LNCaP clone FGC (cell line): Measurements from ENCODE around the gene EMID1.

ENCODE experiments used
- DNase-seq: peaks from one replicate; pipeline ENCODE4 v3.0.0-alpha.2; 2011; ENCODE audit warnings: low read depth
- H3K4me3 ChIP-seq: 2 replicates; pipeline ENCODE4 v1.5.1; 2011; ENCODE audit warnings: mild to moderate bottlenecking, low read depth, low read length, control low read depth
- TF ChIP-seq, protein P1 (sequence below): IDR thresholded peaks from 2 replicates; pipeline ENCODE4 v1.5.1; 2012; ENCODE audit warnings: mild to moderate bottlenecking; ENCODE audit not compliant: control insufficient read depth, insufficient read depth; ENCODE audit errors: extremely low read depth

Gene EMID1

DNA sequence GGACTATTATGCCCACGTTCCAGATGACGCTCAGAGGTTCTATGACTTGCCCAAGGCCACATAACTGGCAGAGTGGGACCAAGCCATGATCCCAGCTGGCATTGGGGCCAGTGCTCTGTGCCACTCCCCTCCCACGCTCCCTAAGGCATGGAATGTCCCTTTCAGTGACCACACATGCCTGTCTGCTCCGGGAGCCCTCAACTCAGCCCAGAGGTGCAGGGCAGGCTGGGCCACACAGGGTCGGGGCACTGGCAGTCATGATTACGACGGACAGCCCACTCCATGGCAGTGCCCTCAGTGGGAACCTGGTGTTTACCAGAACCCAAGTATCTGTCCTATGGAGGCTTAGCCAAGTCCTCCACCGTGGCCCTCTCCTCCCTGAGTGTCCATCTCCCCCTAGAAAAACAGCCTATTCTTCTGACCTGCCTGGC is 52.1 kb downstream of the EMID1 start:
- TF ChIP-seq, protein P1, sequence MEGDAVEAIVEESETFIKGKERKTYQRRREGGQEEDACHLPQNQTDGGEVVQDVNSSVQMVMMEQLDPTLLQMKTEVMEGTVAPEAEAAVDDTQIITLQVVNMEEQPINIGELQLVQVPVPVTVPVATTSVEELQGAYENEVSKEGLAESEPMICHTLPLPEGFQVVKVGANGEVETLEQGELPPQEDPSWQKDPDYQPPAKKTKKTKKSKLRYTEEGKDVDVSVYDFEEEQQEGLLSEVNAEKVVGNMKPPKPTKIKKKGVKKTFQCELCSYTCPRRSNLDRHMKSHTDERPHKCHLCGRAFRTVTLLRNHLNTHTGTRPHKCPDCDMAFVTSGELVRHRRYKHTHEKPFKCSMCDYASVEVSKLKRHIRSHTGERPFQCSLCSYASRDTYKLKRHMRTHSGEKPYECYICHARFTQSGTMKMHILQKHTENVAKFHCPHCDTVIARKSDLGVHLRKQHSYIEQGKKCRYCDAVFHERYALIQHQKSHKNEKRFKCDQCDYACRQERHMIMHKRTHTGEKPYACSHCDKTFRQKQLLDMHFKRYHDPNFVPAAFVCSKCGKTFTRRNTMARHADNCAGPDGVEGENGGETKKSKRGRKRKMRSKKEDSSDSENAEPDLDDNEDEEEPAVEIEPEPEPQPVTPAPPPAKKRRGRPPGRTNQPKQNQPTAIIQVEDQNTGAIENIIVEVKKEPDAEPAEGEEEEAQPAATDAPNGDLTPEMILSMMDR: no peak
- DNase-seq: no peak
- no peak overlapping the region for H3K4me3 ChIP-seq

DNA sequence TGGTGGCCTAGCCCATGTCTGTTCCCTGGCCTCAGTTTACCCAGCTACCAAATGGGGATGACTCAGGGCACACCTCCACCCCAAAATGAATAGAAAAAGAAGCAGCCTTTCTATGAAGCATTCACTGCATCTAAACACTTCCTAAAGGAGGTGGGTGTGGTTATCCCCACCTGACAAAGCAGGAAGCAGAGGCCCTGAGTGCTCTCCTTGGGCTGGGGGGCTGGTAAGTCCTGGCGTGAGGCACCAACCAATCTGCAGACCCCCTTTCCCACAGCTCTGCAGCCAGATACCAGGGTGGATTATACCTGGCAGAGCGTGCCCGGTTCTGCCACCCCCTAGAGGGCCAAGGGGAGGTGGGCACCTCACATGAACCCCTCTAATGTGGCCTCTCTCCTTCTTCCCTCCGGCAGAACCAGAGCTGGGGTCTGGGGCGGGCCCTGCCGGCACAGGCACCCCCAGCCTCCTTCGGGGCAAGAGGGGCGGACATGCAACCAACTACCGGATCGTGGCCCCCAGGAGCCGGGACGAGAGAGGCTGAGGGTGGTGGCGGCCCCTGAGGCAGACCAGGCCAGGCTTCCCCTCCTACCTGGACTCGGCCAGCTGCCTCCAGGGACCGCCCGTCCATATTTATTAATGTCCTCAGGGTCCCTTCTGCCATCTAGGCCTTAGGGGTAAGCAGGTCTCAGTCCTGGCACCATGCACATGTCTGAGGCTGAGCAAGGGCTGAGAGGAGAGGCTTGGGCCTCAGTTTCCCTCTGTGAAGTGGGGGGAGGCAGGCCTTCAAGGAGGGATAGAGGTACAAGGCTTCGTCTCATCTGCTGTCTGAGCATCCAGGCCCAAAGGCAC is 52.9 kb downstream of the EMID1 start:
- no peak for DNase-seq
- TF ChIP-seq, protein P1: no peak

DNA sequence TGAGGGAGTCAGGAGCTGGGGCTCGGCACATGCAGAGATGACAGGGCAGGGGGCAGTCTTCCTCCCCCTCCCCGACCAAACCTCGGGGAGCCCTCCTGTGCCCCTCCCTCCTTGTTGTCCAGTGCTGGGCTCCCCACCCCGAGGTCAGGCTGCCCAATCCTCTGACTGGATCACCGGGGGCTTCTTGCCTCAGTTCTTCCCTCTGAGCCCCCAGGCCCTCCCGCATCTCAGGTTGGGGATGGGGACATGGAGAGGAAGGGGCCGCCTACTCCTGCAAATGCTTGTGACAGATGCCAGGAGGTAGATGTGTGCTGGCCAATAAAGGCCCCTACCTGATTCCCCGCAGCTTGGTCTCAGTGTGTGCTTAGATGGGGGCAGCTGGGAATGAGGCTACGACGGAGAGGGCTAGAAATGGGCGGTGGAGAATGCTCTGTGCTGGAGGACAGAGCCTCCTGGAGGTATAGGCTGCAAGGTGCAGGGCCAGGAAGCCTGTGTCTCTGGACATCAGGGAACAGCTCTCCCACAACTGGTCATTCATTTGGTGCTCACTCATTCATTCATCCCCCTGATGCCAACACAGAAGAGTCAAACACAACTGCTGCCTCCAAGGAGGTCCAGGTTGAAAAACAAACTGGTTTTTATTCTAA is 53.7 kb downstream of the EMID1 start:
- no peak for DNase-seq
- TF ChIP-seq, protein P1: no peak
- no peak overlapping the region for H3K4me3 ChIP-seq

More for the DNA sequence above, 52.9 kb downstream of the EMID1 start:
- no peak overlapping the region for H3K4me3 ChIP-seq

DNA sequence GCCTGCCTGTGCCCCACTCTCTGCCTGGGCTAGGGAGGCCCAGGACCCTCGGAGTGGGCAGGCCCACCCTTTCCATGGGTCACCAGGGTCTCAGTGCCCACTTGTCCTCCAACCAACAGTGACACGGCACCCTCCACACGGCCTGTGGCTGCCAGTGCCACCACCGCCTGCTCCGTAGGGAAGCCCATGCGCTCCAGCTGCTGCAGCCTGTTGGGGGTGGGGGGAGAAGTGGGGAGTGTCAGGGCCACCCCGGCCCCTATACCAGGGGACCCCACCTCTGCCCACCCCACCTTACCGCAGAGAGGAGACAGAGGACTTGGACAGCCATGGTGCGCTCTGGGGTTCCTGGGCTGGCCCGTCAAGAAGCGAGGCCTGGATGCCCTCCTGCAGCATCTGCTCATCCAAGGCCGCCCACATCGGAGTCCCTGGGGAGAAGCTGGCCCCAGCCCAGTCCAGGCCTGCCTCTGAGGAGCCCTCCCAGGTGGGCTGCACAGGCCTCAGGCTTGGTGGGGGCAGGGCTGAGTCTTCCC is 54.4 kb downstream of the EMID1 start:
- no peak for DNase-seq
- TF ChIP-seq, protein P1: no peak
- no peak overlapping the region for H3K4me3 ChIP-seq

DNA sequence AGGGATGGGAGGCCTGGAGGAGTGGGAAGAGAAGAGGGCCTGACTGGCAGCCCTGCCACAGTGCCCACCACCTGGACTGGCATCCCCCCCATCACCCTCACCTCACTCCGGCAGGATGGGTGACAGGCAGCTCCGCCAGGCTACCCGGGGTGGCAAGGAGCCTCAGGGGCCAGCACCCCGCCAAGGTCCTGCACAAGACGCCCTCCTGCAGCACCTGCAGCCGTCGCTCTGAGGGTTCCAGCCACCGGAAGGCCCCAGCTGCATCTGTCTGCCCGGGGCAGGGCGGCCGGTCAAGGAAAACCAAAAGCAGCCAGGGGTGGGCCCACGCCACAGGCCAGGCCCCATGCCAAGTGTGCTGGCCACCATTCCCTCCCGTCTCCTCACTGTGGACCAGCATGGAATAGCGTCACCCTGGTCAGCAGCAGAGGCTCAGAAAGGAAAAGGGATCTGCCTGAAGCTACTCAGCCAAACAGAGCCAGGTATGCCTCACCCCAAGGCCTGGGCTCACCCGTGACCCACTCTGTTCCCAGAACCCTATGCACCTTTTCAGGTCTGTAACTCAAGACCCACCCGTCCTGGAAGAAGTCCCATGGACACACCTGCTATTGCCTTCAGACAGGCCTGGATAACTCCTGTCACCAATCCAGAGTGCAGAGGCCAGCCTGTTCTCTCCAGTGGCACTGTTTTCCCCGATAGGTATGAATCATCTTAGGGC is 55.1 kb downstream of the EMID1 start:
- DNase-seq: no peak
- TF ChIP-seq, protein P1: no peak
- H3K4me3 ChIP-seq: no peak overlapping the region

DNA sequence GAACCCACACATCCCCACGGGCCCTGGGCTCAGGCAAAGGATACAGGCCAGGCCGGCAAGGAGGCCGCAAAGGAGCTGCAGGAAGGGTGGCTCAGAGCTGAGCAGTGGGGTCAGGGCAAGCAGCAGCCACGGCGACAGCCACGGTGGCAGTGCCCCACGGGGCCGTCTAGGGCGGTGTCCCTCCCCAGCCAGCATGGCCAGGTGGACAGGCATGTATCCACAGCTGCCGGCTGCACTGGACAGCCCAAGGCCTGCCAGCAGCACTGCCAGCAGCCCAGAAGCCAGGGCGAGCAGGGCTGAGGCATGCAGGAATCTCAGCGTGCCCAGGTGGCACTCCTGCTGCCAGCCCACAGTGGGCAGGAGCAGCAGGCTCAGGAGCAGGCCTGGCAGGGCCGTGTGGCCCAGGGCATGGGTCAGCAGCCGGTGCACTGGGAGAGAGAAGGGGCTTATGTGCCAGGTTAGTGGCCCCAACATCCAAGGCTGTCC is 58.1 kb downstream of the EMID1 start:
- no peak for DNase-seq
- TF ChIP-seq, protein P1: no peak
- H3K4me3 ChIP-seq: no peak overlapping the region
